ENCODE data around the gene CHST5.

- TF ChIP-seq GATA2 (IDR thresholded peaks at IDR 0.05; ENCODE audit: low read depth, low read length): no peak
- TF ChIP-seq GATA3 (IDR thresholded peaks at IDR 0.05; ENCODE audit: low read depth, low read length): no peak
Observed at GRCh38 chr16:75527825-75528299, 8.0 kb downstream of the CHST5 start.
